ENCODE measurements around the gene RND1. TPM values are rescaled to one million over a fixed set of nuclear protein-coding genes. Genes with fewer than 3 reads are reported as not detected.

RND1 gene
- total RNA-seq, 1 donor from 2014 or later: 7.1 TPM

DNA sequence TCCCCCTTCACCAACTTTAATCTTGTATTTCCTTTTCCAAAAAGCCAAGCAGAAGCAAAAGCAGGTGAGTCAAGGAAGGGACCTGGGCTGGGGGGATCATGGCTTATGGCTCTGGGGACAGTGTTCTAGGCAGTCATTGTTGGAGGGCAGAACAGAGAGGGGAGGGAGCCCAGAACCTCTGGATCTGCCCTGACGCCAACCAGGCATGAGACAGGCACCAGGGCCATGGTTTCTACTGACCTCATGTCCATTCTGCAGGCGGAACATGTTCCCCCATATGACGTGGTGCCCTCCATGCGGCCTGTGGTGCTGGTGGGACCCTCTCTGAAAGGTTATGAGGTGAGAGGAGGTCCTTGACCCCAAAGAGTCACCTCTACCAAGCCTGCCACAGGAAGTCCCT lies 40.8 kb downstream of the RND1 start:
- no peak overlapping the region for H3K27ac ChIP-seq
- H3K27me3 ChIP-seq: no peaks in the 10 kb centered on the region
- H3K4me1 ChIP-seq: no peaks in the 10 kb centered on the region
- ATAC-seq (no peak), DNase-seq (no peak)
- H3K4me3 ChIP-seq: no peak overlapping the region
- H3K9me3 ChIP-seq: no peaks in the 10 kb centered on the region
- H3K36me3 ChIP-seq: peaks cover 32% of the 10 kb centered on the region
- TF ChIP-seq, protein P1, sequence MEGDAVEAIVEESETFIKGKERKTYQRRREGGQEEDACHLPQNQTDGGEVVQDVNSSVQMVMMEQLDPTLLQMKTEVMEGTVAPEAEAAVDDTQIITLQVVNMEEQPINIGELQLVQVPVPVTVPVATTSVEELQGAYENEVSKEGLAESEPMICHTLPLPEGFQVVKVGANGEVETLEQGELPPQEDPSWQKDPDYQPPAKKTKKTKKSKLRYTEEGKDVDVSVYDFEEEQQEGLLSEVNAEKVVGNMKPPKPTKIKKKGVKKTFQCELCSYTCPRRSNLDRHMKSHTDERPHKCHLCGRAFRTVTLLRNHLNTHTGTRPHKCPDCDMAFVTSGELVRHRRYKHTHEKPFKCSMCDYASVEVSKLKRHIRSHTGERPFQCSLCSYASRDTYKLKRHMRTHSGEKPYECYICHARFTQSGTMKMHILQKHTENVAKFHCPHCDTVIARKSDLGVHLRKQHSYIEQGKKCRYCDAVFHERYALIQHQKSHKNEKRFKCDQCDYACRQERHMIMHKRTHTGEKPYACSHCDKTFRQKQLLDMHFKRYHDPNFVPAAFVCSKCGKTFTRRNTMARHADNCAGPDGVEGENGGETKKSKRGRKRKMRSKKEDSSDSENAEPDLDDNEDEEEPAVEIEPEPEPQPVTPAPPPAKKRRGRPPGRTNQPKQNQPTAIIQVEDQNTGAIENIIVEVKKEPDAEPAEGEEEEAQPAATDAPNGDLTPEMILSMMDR (IDR thresholded peaks at IDR 0.05): no peak
- intact Hi-C loops (cut with DNase I): no loop called here

DNA sequence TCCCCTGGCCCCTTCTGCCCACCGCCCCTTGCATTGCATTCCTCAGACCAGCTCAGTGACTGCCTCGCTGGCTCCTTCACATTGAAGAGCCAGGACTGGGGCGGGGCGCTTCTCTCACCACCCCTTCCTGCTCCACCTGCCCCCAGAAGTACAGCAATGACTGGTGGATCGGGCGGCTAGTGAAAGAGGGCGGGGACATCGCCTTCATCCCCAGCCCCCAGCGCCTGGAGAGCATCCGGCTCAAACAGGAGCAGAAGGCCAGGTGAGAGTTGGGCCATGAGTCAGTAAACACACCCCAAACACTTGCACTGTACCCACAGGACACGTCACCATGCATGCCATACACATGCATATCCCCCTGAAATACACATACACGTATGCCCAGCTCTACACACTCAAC lies 41.6 kb downstream of the RND1 start:
- Histone ChIP-seq H3K27ac (no peak overlapping the region), H3K4me3 (no peak overlapping the region), H3K9me3 (no peaks in the 10 kb centered on the region), H3K36me3 (peaks cover 24% of the 10 kb centered on the region), H3K4me1 (no peaks in the 10 kb centered on the region), H3K27me3 (no peaks in the 10 kb centered on the region)
- TF ChIP-seq, protein P1 (IDR thresholded peaks at IDR 0.05): no peak
- peak; percentile 81 for ATAC-seq
- intact Hi-C loops (cut with DNase I): no loop called here
- peak; percentile 79 for DNase-seq

GRCh38 chr12:48823281-48823680 lies 42.4 kb downstream of the RND1 start:
- no peaks in the 10 kb centered on the region for H3K4me1 ChIP-seq
- H3K9me3 ChIP-seq: no peaks in the 10 kb centered on the region
- TF ChIP-seq, protein P1 (IDR thresholded peaks at IDR 0.05): no peak
- intact Hi-C loops (cut with DNase I): no loop called here
- H3K27me3 ChIP-seq: no peaks in the 10 kb centered on the region
- H3K36me3 ChIP-seq: peaks cover 17% of the 10 kb centered on the region
- no peak for ATAC-seq
- DNase-seq: no peak
- H3K4me3 ChIP-seq: no peak overlapping the region
- H3K27ac ChIP-seq: no peak overlapping the region

GRCh38 chr12:48822711-48823110 lies 43.0 kb downstream of the RND1 start:
- intact Hi-C loops (cut with DNase I): no loop called here
- Histone ChIP-seq H3K4me1 (peaks cover 3% of the 10 kb centered on the region), H3K27me3 (no peaks in the 10 kb centered on the region), H3K4me3 (no peak overlapping the region), H3K36me3 (peaks cover 12% of the 10 kb centered on the region), H3K27ac (no peak overlapping the region), H3K9me3 (no peaks in the 10 kb centered on the region)
- no peak for ATAC-seq
- no peak for DNase-seq
- TF ChIP-seq, protein P1 (IDR thresholded peaks at IDR 0.05): no peak

GRCh38 chr12:48822139-48822538 lies 43.5 kb downstream of the RND1 start:
- TF ChIP-seq, protein P1 (IDR thresholded peaks at IDR 0.05): no peak
- ATAC-seq: no peak
- no peak overlapping the region for H3K4me3 ChIP-seq
- H3K27me3 ChIP-seq: no peaks in the 10 kb centered on the region
- H3K9me3 ChIP-seq: no peaks in the 10 kb centered on the region
- H3K36me3 ChIP-seq: peaks cover 6% of the 10 kb centered on the region
- H3K27ac ChIP-seq: no peak overlapping the region
- peaks cover 7% of the 10 kb centered on the region for H3K4me1 ChIP-seq
- DNase-seq: no peak
- intact Hi-C loops (cut with DNase I): no loop called here
